Airway epithelial cell (primary cell): ENCODE data around the gene KMT5C. TPM values are rescaled to one million over a fixed set of nuclear protein-coding genes. Genes with fewer than 3 reads are reported as not detected.

Source experiments
- total RNA-seq: library from RNA; depleted of rRNA; stranded (reverse); fragments of >200 nt; gene quantifications from 2 replicates; pipeline ENCODE4 v1.2.3, GENCODE V29; 2015

KMT5C gene
- 14.7 and 18.8 TPM in 2 replicates for total RNA-seq

DNA sequence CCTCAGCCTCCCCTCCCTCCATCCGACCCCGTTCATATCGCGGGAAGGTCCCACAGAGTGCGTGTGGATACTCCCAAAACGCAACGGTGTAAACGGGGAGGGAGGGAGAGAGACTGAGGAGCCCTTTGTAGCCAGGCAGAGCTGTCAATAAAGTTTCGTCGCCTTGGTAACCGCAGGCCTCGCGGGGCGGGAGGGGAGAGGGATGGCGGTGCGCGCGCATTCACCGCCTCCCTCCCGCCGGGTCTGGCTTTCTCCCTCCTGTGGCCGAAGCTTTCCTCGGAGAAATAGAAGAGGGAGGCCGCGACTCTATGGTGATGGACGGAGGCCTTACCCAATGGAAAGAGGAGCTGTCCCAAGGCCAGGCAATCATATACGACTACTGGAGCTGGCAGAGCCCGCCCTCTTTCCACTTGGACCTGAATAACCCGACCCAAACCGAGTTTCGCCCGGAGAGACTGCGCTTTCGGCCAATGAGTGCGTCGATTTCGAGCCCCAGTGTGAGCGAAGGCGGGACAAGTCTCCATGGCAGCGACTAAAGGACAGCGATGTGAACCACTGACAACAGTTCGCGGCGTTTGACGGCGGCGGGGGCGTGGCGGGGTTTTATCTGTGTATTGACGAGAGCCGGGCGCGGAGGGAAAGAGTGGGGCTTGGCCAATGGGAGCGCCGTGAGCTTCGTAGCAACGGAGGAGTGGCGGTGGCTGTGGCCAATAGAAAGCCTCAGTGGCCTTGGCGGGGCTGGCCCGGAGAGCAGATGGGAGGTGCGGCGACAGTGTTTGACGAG lies at the start of gene KMT5C:
KMT5C (plus strand) TSS at position 772 of the 784 bp plus-strand sequence. CDS start 2,061 bp downstream, outside the sequence.

DNA sequence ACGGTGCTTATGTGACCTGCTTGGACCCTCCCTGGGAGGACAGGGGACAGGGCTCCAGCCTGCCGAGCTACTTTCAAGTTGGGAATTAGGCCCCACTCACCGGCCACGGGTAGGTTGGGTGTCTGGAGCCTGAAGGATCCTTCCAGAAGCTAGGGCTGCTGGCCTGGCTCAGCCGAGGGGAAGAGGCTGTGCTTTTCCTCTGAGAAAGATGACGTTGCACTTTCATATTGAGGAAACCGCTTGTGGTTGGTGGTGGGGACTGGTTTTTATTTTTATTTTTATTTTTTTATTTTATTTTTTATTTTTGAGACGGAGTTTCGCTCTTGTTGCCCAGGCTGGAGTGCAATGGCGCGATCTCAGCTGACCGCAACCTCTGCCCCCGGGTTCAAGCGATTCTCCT lies 14.5 kb upstream of the KMT5C start, which contains the start of gene TMEM150B:
TMEM150B (minus strand) TSS at position 170 of the 400 bp plus-strand sequence. CDS start 4,305 bp downstream, outside the sequence.

DNA sequence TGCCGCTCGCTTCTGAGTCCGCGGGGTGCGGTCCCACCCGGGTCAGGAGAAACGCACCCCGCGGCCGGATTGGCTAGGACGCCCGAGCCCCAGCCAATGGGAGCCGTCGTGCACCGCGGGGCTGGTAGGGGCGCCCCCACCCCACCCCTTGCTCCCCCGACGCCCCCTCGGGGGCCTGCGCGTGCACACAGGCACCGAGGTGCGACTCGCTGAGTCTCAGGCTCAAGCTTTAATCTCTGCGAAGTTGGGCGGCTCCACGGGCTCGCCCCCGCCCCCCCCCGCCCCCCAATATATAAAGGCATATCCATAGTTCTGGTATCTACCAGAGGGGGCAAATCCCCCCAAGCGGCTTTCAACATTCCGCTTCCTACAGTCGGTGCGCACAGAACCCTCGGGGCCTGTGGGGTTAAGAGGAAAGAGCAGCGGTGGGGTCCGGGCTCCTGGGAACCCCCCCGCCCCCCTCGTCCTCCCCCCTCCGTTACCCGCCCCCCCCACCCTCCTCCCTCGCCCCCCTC lies 15.1 kb downstream of the KMT5C start, which contains the start of gene COX6B2:
COX6B2 (minus strand) TSS at position 22 of the 515 bp plus-strand sequence. CDS start 198 bp downstream, outside the sequence.

GRCh38 chr19:55362990-55363716 lies 23.5 kb downstream of the KMT5C start, which contains the start of gene GARIN5B:
GARIN5B (minus strand) TSS chr19:55363260; CDS start chr19:55363066, 194 bp downstream.

DNA sequence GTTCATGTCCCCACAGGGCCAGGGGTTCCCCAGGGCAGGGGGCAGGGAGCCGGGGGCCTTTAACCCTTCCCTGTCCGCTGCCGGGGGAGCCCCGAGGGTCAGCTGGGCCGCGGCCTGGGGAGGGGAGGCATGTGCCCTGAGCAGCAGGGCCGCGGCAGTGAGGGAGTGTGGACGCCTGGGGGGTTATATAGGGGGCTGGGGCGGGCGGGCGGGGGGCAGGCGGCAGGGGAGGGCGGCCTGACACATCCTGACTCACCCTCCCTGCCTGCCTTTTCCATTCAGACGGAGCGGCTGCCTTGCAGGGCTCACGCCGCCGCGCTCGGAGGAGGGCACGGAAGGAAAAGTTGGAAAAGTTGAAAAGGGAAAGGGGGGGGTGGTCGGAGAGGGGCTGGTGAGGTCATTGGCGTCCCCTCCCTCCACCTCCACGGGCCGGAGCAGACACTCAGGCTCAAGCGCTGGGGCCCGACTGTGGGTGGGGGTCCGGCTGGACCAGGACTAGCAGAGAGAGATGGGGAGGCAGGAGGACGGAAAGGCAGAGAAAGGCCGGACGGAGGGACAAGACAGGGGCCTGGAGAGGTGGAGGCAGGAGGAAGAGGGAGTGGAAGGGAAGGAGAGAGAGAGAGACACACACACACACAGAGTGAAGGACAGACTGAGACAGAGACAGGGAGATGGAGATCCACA lies 30.8 kb downstream of the KMT5C start, which contains the start of gene IL11:
IL11 (minus strand) TSS at position 159 of the 684 bp plus-strand sequence; CDS start at position 6, 153 bp downstream.

GRCh38 chr19:55376241-55376933 lies 36.7 kb downstream of the KMT5C start, which contains the start of gene TMEM190:
TMEM190 (plus strand) TSS chr19:55376826; CDS start chr19:55376854, 28 bp downstream.

GRCh38 chr19:55384131-55384919 lies 44.6 kb downstream of the KMT5C start, which contains the start of gene TMEM238:
TMEM238 (minus strand) TSS chr19:55384292; CDS start chr19:55384259, 33 bp downstream.

GRCh38 chr19:55385724-55386492 lies 46.2 kb downstream of the KMT5C start, which contains the start of gene RPL28:
RPL28 (plus strand) TSS chr19:55385932; CDS start chr19:55386358, 426 bp downstream.

Other genes starting within 250 kb of the KMT5C start
- gene PPP1R12C, start 222.2 kb upstream of the KMT5C start, total RNA-seq = 36.5 and 41.4 TPM in 2 replicates
- gene TNNT1, start 190.7 kb upstream of the KMT5C start, total RNA-seq = 12.3 and 18.7 TPM in 2 replicates
- gene TNNI3, start 182.1 kb upstream of the KMT5C start, total RNA-seq = not detected in 2 replicates
- 1.1 and 3.1 TPM in 2 replicates for gene DNAAF3, start 173.3 kb upstream of the KMT5C start, total RNA-seq
- not detected in 2 replicates for gene SYT5, start 159.6 kb upstream of the KMT5C start, total RNA-seq
- gene PTPRH, start 130.4 kb upstream of the KMT5C start, total RNA-seq = 0.21 TPM in 1 of 2 replicates, not detected in the other
- gene TMEM86B, start 111.1 kb upstream of the KMT5C start, total RNA-seq = 1.1 and 2.4 TPM in 2 replicates
- gene PPP6R1, start 80.9 kb upstream of the KMT5C start, total RNA-seq = 38.7 and 50.4 TPM in 2 replicates
- 61.6 and 84.8 TPM in 2 replicates for gene HSPBP1, start 59.8 kb upstream of the KMT5C start, total RNA-seq
- gene BRSK1, start 55.9 kb upstream of the KMT5C start, total RNA-seq = 1.6 and 5.0 TPM in 2 replicates
- not detected in 2 replicates for gene TMEM150B, start 14.5 kb upstream of the KMT5C start, total RNA-seq
- 0.35 TPM in 1 of 2 replicates, not detected in the other for gene COX6B2, start 14.8 kb downstream of the KMT5C start, total RNA-seq
- not detected in 2 replicates for gene GARIN5B, start 23.4 kb downstream of the KMT5C start, total RNA-seq
- 5.5 and 6.1 TPM in 2 replicates for gene IL11, start 30.6 kb downstream of the KMT5C start, total RNA-seq
- gene TMEM190, start 37.0 kb downstream of the KMT5C start, total RNA-seq = not detected in 2 replicates
- 11.8 and 33.3 TPM in 2 replicates for gene TMEM238, start 44.4 kb downstream of the KMT5C start, total RNA-seq
- 279 and 544 TPM in 2 replicates for gene RPL28, start 46.1 kb downstream of the KMT5C start, total RNA-seq
- 144 and 190 TPM in 2 replicates for gene UBE2S, start 67.9 kb downstream of the KMT5C start, total RNA-seq
- gene SHISA7, start 103.4 kb downstream of the KMT5C start, total RNA-seq = not detected in 2 replicates
- 70.7 and 87.7 TPM in 2 replicates for gene ISOC2, start 121.8 kb downstream of the KMT5C start, total RNA-seq
- gene C19orf85, start 124.9 kb downstream of the KMT5C start, total RNA-seq = not detected in 2 replicates
- gene ZNF628, start 136.7 kb downstream of the KMT5C start, total RNA-seq = 3.7 and 10.4 TPM in 2 replicates
- gene NAT14, start 145.3 kb downstream of the KMT5C start, total RNA-seq = 16.7 and 39.8 TPM in 2 replicates
- 0.09 TPM in 1 of 2 replicates, not detected in the other for gene SSC5D, start 148.6 kb downstream of the KMT5C start, total RNA-seq
- gene SBK2, start 197.3 kb downstream of the KMT5C start, total RNA-seq = not detected in 2 replicates
- not detected in 2 replicates for gene SBK3, start 205.7 kb downstream of the KMT5C start, total RNA-seq
- 7.2 and 7.6 TPM in 2 replicates for gene ZNF579, start 241.0 kb downstream of the KMT5C start, total RNA-seq